Psoas muscle (tissue), 8 donors: ENCODE data around the gene TSPAN5. TPM values are rescaled to one million over a fixed set of nuclear protein-coding genes. Genes with fewer than 3 reads are reported as not detected.

Source experiments
- ATAC-seq, 4 donors: fragments of 200-7000 bp; cut with Tn5 transposase; one replicate each; pipeline ENCODE4 v1.9.1; 2020; ENCODE audit warnings: moderate library complexity in 3 of 4, mild to moderate bottlenecking in 2 of 4
- DNase-seq, 2 donors: peaks; one replicate each; pipeline ENCODE4 v3.0.0-alpha.2; 2020
- H3K27ac ChIP-seq: fragments of 200-600 bp; one replicate; pipeline ENCODE4 v1.8.0; 2022
- H3K27me3 ChIP-seq, 3 donors: fragments of 200-600 bp in 1 of 3; one replicate each; pipeline versions ENCODE4 v1.6.1 to v1.8.0; 2013 to 2022; ENCODE audit warnings: low read length in 2 of 3, mild to moderate bottlenecking in 2 of 3, moderate library complexity in 1 of 3; ENCODE audit not compliant: insufficient read depth in 3 of 3
- H3K36me3 ChIP-seq, 2 donors: fragments of 200-600 bp in 1 of 2; one replicate each; pipeline versions ENCODE4 v1.6.1 to v1.8.0; 2013 to 2022; ENCODE audit warnings: low read depth in 1 of 2, mild to moderate bottlenecking in 1 of 2, moderate library complexity in 1 of 2; ENCODE audit not compliant: insufficient read depth in 1 of 2
- H3K4me1 ChIP-seq: fragments of 200-600 bp; one replicate; pipeline ENCODE4 v1.8.0; 2022
- H3K4me3 ChIP-seq: fragments of 200-600 bp; one replicate; pipeline ENCODE4 v1.8.0; 2022; ENCODE audit warnings: mild to moderate bottlenecking
- H3K9me3 ChIP-seq: fragments of 200-600 bp; one replicate; pipeline ENCODE4 v1.8.0; 2022
- CTCF ChIP-seq: fragments of 200-600 bp; IDR thresholded peaks from one replicate; pipeline ENCODE4 v1.8.0; 2022; ENCODE audit warnings: antibody characterized with exemption
- WGBS, 3 donors: extraction: QIAGEN DNeasy Blood & Tissue Kit; methylation state at CpG; one replicate each; pipeline versions ENCODE4 v1.1.6 to v1.1.7; 2013; 5-methylcytosine and 5-hydroxymethylcytosine counted together
- intact Hi-C, 2 donors: fragments of 100-400 bp; cut with DNase I; formaldehyde crosslinking; loops; one replicate each; pipeline versions ENCODE4 v1.11.0 to v1.14.2; 2022
- polyA plus RNA-seq, 3 donors: library from polyadenylated mRNA; stranded (reverse); fragments of 200-250 nt; gene quantifications; one replicate each; pipeline ENCODE4 v1.2.3, GENCODE V29; 2013
- total RNA-seq, 4 donors: library from RNA; stranded (reverse); fragmentation: NEBNext Ultra II Directional in 2 of 4; extraction: Animal tissue kit (Norgen Biotek cat#: 25700) in 2 of 4; gene quantifications; one replicate each; pipeline versions ENCODE4 v1.2.1 to v1.2.4, GENCODE V29; 2021 to 2023
- donor health status: healthy with polysubstance abuse.
- donor health status: DM: no; HTN: no; CAD: no; lungs with moderate emphysema.
- donor health status: Bipolar disorder and iron deficiency.
- donor health status: healthy.
- donor health status: DM: yes; HTN: yes; CAD: no.
- donor health status: DM: no; HTN: no; CAD: no.
- donor health status: DM: no; HTN: no; CAD: no.
- donor health status: DM: yes; HTN: yes; CAD: no.

TSPAN5 gene
- total and polyA plus RNA-seq, 7 donors = 0.63 to 7.3 (median 3.8) TPM

GRCh38 chr4:98685225-98686042 lies 27.0 kb upstream of the TSPAN5 start:
- H3K36me3 ChIP-seq = no peaks in the 10 kb centered on the region
- TF ChIP-seq CTCF = no peak
- no peak overlapping the region for H3K4me3 ChIP-seq
- DNase-seq = no peak
- intact Hi-C loops = no loop called here
- peaks cover 0 to 2% (median 0%) of the 10 kb centered on the region in 3 donors for H3K27me3 ChIP-seq
- H3K9me3 ChIP-seq = no peaks in the 10 kb centered on the region
- H3K27ac ChIP-seq = no peak overlapping the region
- H3K4me1 ChIP-seq = no peaks in the 10 kb centered on the region
- 68 to 72% (median 70%) methylated on average over 8 of the region's 8 CpGs for WGBS, 3 donors
- no peak for ATAC-seq

DNA sequence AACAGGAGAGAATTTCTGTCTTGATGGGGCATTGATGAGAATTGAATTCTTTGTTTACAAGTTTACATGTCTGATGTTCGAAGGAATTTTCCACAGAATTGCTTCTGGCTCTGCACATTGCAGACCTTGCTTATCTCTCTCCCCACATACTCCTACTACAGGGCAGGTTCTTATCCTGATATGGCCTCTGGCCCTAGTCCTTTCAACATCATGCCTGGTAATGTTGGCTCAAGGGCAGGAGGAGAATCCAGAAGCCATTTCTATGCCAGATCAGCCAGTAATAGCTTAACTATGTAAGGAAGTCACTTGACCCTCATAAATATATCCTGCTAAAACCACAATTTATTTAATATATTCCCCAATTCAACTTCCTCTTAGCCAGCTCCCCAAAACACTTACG lies 24.3 kb upstream of the TSPAN5 start:
- H3K27me3 ChIP-seq = peaks cover 0 to 2% (median 0%) of the 10 kb centered on the region in 3 donors
- H3K27ac ChIP-seq = no peak overlapping the region
- DNase-seq (no peak), ATAC-seq (peak in 1 of 4 donors; percentile 31)
- intact Hi-C loops = no loop called here
- H3K9me3 ChIP-seq = no peaks in the 10 kb centered on the region
- WGBS, 3 donors = 71 to 78% (median 72%) methylated on average over 2 of the region's 2 CpGs
- TF ChIP-seq CTCF = no peak
- no peaks in the 10 kb centered on the region for H3K36me3 ChIP-seq
- no peak overlapping the region for H3K4me3 ChIP-seq
- H3K4me1 ChIP-seq = no peaks in the 10 kb centered on the region

GRCh38 chr4:98680806-98681205 lies 22.4 kb upstream of the TSPAN5 start:
- DNase-seq (no peak), ATAC-seq (no peak)
- Histone ChIP-seq H3K27me3 (no peaks in the 10 kb centered on the region), H3K4me1 (no peaks in the 10 kb centered on the region), H3K9me3 (no peaks in the 10 kb centered on the region), H3K36me3 (no peaks in the 10 kb centered on the region), H3K4me3 (no peak overlapping the region), H3K27ac (no peak overlapping the region)
- TF ChIP-seq CTCF = no peak
- intact Hi-C loops = no loop called here

DNA sequence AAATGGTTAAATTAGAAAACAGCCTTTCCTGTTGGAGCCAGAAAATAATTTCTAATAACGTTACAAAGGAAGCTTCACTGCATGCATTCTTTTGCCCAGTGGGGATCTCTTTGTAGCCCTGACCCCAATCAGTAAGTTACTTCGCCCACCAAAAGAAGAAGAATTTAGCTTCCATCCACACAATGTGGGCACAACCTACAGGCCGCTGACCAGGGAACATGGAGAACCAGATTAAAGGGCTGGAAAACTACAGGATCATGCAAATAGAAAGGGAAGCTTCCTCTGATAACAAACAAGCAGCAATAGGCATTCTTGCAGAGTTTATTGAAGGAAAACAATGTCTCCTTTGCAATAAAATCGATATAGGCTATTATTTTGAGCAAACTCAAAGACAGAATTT lies 21.3 kb upstream of the TSPAN5 start:
- Histone ChIP-seq H3K27me3 (no peaks in the 10 kb centered on the region), H3K4me1 (no peaks in the 10 kb centered on the region), H3K4me3 (no peak overlapping the region), H3K9me3 (no peaks in the 10 kb centered on the region), H3K36me3 (no peaks in the 10 kb centered on the region), H3K27ac (no peak overlapping the region)
- WGBS, 3 donors = 51 to 62% (median 58%) methylated on average over 4 of the region's 4 CpGs
- ATAC-seq (no peak), DNase-seq (no peak)
- no peak for TF ChIP-seq CTCF
- intact Hi-C loops = no loop called here

- DNase-seq (no peak), ATAC-seq (no peak)
- WGBS, 3 donors = 84 to 94% (median 87%) methylated on average over 3 of the region's 3 CpGs
- H3K9me3 ChIP-seq = no peaks in the 10 kb centered on the region
- H3K36me3 ChIP-seq = no peaks in the 10 kb centered on the region
- H3K4me1 ChIP-seq = no peaks in the 10 kb centered on the region
- no peak for TF ChIP-seq CTCF
- intact Hi-C loops = no loop called here
- H3K4me3 ChIP-seq = no peak overlapping the region
- H3K27ac ChIP-seq = no peak overlapping the region
- H3K27me3 ChIP-seq = no peaks in the 10 kb centered on the region
Measured at GRCh38 chr4:98677799-98678198, 19.4 kb upstream of the TSPAN5 start.
